H9 (cell line): ENCODE measurements around the gene NGF. TPM values are rescaled to one million over a fixed set of nuclear protein-coding genes. Genes with fewer than 3 reads are reported as not detected.
A peak's percentile ranks its signal among the peaks of the same experiment; 100 is the strongest.

Experiments
- DNase-seq: peaks from one replicate; pipeline ENCODE4 v3.0.0-alpha.2; 2017
- H2AFZ ChIP-seq: one replicate; pipeline ENCODE4 v1.6.1; 2013; ENCODE audit warnings: mild to moderate bottlenecking, low read length, control low read depth, moderate library complexity
- H2AK5ac ChIP-seq: 2 replicates; pipeline ENCODE4 v1.6.1; 2013; ENCODE audit warnings: low read length, control low read depth, mixed read lengths; ENCODE audit not compliant: insufficient read length
- H2BK120ac ChIP-seq: one replicate; pipeline ENCODE4 v1.6.1; 2013; ENCODE audit warnings: low read depth, mild to moderate bottlenecking, low read length, control low read depth, inconsistent platforms; ENCODE audit not compliant: poor library complexity, severe bottlenecking
- H2BK12ac ChIP-seq: 2 replicates; pipeline ENCODE4 v1.6.1; 2013; ENCODE audit warnings: low read length, control low read depth, mixed read lengths, low read depth; ENCODE audit not compliant: insufficient read length
- H2BK15ac ChIP-seq: 2 replicates; pipeline ENCODE4 v1.6.1; 2013; ENCODE audit warnings: low read depth, low read length, control low read depth
- H2BK20ac ChIP-seq: one replicate; pipeline ENCODE4 v1.6.1; 2013; ENCODE audit warnings: low read depth, mild to moderate bottlenecking, low read length, control low read depth, inconsistent platforms; ENCODE audit not compliant: poor library complexity, severe bottlenecking
- H2BK5ac ChIP-seq: 2 replicates; pipeline ENCODE4 v1.6.1; 2013; ENCODE audit warnings: low read length, control low read depth, mixed read lengths; ENCODE audit not compliant: insufficient read length
- H3K14ac ChIP-seq: 2 replicates; pipeline ENCODE4 v1.6.1; 2013; ENCODE audit warnings: low read length, control low read depth; ENCODE audit not compliant: insufficient read depth
- H3K18ac ChIP-seq: 2 replicates; pipeline ENCODE4 v1.6.1; 2013; ENCODE audit warnings: low read depth, mild to moderate bottlenecking, mixed read lengths, low read length, control low read depth; ENCODE audit not compliant: insufficient read length
- H3K23ac ChIP-seq: 2 replicates; pipeline ENCODE4 v1.6.1; 2013; ENCODE audit warnings: low read length, control low read depth, mixed read lengths, low read depth; ENCODE audit not compliant: insufficient read length
- H3K23me2 ChIP-seq: 2 replicates; pipeline ENCODE4 v1.6.1; 2013; ENCODE audit warnings: low read depth, mild to moderate bottlenecking, mixed read lengths, low read length, control low read depth; ENCODE audit not compliant: insufficient read length, poor library complexity, severe bottlenecking
- H3K27ac ChIP-seq: 2 replicates; pipeline ENCODE4 v1.5.1; 2013; ENCODE audit warnings: low read length, control low read depth, mixed read lengths, low read depth; ENCODE audit not compliant: insufficient read length
- H3K27me3 ChIP-seq: 2 replicates; pipeline ENCODE4 v1.6.1; 2013; ENCODE audit warnings: low read length, control low read depth, inconsistent platforms; ENCODE audit not compliant: insufficient read depth
- H3K4ac ChIP-seq: 2 replicates; pipeline ENCODE4 v1.6.1; 2013; ENCODE audit warnings: low read depth, mild to moderate bottlenecking, control low read depth, inconsistent platforms, low read length, moderate library complexity
- H3K4me1 ChIP-seq: 2 replicates; pipeline ENCODE4 v1.6.1; 2013; ENCODE audit warnings: low read length, control low read depth, inconsistent platforms; ENCODE audit not compliant: insufficient read depth
- H3K4me2 ChIP-seq: 2 replicates; pipeline ENCODE4 v1.6.1; 2013; ENCODE audit warnings: low read length, control low read depth, mixed read lengths; ENCODE audit not compliant: insufficient read length, insufficient read depth
- H3K56ac ChIP-seq: 2 replicates; pipeline ENCODE4 v1.6.1; 2013; ENCODE audit warnings: low read depth, mild to moderate bottlenecking, mixed read lengths, low read length, control low read depth; ENCODE audit not compliant: insufficient read length
- H3K79me1 ChIP-seq: 2 replicates; pipeline ENCODE4 v1.6.1; 2013; ENCODE audit warnings: low read depth, mild to moderate bottlenecking, moderate library complexity, low read length, control low read depth, inconsistent platforms; ENCODE audit not compliant: insufficient read depth, poor library complexity, severe bottlenecking
- H3K79me2 ChIP-seq: 2 replicates; pipeline ENCODE4 v1.6.1; 2013; ENCODE audit warnings: low read length, control low read depth, inconsistent platforms; ENCODE audit not compliant: insufficient read depth
- H3K9ac ChIP-seq: 2 replicates; pipeline ENCODE4 v1.6.1; 2013; ENCODE audit warnings: low read length, control low read depth, mixed read lengths; ENCODE audit not compliant: insufficient read length; ENCODE audit errors: extremely low read depth
- H3K9me3 ChIP-seq: one replicate; pipeline ENCODE4 v1.6.1; 2013; ENCODE audit warnings: low read depth, low read length, inconsistent platforms; ENCODE audit not compliant: control insufficient read depth
- H3T11ph ChIP-seq: one replicate; pipeline ENCODE4 v1.6.1; 2013; ENCODE audit warnings: mild to moderate bottlenecking, low read length, control low read depth, inconsistent platforms
- H4K20me1 ChIP-seq: one replicate; pipeline ENCODE4 v1.6.1; 2013; ENCODE audit not compliant: control insufficient read depth, insufficient read length, insufficient read depth
- H4K5ac ChIP-seq: 2 replicates; pipeline ENCODE4 v1.6.1; 2013; ENCODE audit warnings: low read depth, mild to moderate bottlenecking, mixed read lengths, low read length, control low read depth; ENCODE audit not compliant: insufficient read length
- H4K8ac ChIP-seq: replicated peaks from 2 replicates; pipeline ENCODE4 v1.6.1; 2013; ENCODE audit warnings: low read length, control low read depth, mixed read lengths, low read depth; ENCODE audit not compliant: insufficient read length
- H4K91ac ChIP-seq: 2 replicates; pipeline ENCODE4 v1.6.1; 2013; ENCODE audit warnings: low read depth, mild to moderate bottlenecking, moderate library complexity, mixed read lengths, low read length, control low read depth; ENCODE audit not compliant: insufficient read length
- H3K27ac Mint-ChIP-seq, 3 experiments: 2 replicates in 2 of 3; 3 replicates in 1 of 3; pipeline ENCODE4 v1.8.0; 2020 to 2021; ENCODE audit warnings: mixed read lengths in 3 of 3, mild to moderate bottlenecking in 1 of 3, moderate library complexity in 1 of 3
- H3K27me3 Mint-ChIP-seq: 2 replicates; pipeline ENCODE4 v1.8.0; 2021; ENCODE audit warnings: low read depth, mild to moderate bottlenecking, moderate library complexity, mixed read lengths
- H3K36me3 Mint-ChIP-seq, 3 experiments: 2 replicates in 2 of 3; 3 replicates in 1 of 3; pipeline ENCODE4 v1.8.0; 2020 to 2021; ENCODE audit warnings: low read depth in 3 of 3, mixed read lengths in 3 of 3; ENCODE audit not compliant: insufficient read depth in 1 of 3
- H3K4me1 Mint-ChIP-seq, 2 experiments: 2 replicates each; pipeline ENCODE4 v1.8.0; 2020; ENCODE audit warnings: mixed read lengths in 2 of 2
- H3K4me3 Mint-ChIP-seq, 2 experiments: 2 replicates in 1 of 2; 3 replicates in 1 of 2; pipeline ENCODE4 v1.8.0; 2020 to 2021; ENCODE audit warnings: mild to moderate bottlenecking in 2 of 2, mixed read lengths in 2 of 2, moderate library complexity in 1 of 2
- H3K9me3 Mint-ChIP-seq, 2 experiments: 2 replicates in 1 of 2; 3 replicates in 1 of 2; pipeline ENCODE4 v1.8.0; 2020; ENCODE audit warnings: mild to moderate bottlenecking in 2 of 2, mixed read lengths in 2 of 2, moderate library complexity in 1 of 2
- CTCF ChIP-seq: fragments of 200-600 bp; sonication (generic); conservative IDR thresholded peaks from 3 replicates; pipeline ENCODE4 v1.8.0; 2021; ENCODE audit warnings: antibody characterized with exemption, mild to moderate bottlenecking
- WGBS: extraction: QIAGEN DNeasy Blood & Tissue Kit; methylation state at CpG from one replicate; pipeline ENCODE4 v1.1.7; 2013; ENCODE audit warnings: missing lambda C conversion rate, low lambda C conversion rate, mixed read lengths; ENCODE audit not compliant: insufficient read length; ENCODE audit errors: extremely low coverage; 5-methylcytosine and 5-hydroxymethylcytosine counted together
- total RNA-seq: library from RNA; stranded (reverse); gene quantifications from 2 replicates; pipeline ENCODE4 v1.2.1, GENCODE V29; 2021

NGF gene
- total RNA-seq, 1 experiment from 2014 or later, result 0.22 TPM

- Histone ChIP-seq H3K14ac (no peak overlapping the region), H2BK120ac (no peak overlapping the region), H3K56ac (no peak overlapping the region), H2AK5ac (no peak overlapping the region), H3K4me2 (no peak overlapping the region), H3K79me2 (no peaks in the 10 kb centered on the region), H3K27ac (no peak overlapping the region), H3K18ac (no peak overlapping the region), H3K23me2 (no peaks in the 10 kb centered on the region), H3K9ac (no peak overlapping the region), H2AFZ (no peak overlapping the region), H4K91ac (no peak overlapping the region), H2BK20ac (no peak overlapping the region), H3T11ph (no peak overlapping the region), H3K4ac (no peak overlapping the region), H3K23ac (no peak overlapping the region), H2BK5ac (no peak overlapping the region), H2BK12ac (no peak overlapping the region), H3K4me1 (no peaks in the 10 kb centered on the region), H4K8ac (no peak overlapping the region), H3K27me3 (no peaks in the 10 kb centered on the region), H3K79me1 (no peaks in the 10 kb centered on the region), H4K5ac (no peak overlapping the region), H3K9me3 (no peaks in the 10 kb centered on the region), H2BK15ac (no peak overlapping the region), H4K20me1 (no peaks in the 10 kb centered on the region)
- DNase-seq, result no peak
- Mint-ChIP-seq H3K27me3 (no peaks in the 10 kb centered on the region; the same call in 1 of the 2 replicates), H3K36me3 (peaks cover 4 to 11% (median 4%) of the 10 kb centered on the region in 3 experiments; a peak in 2 of 7 replicates), H3K4me3 (no peak overlapping the region), H3K9me3 (peaks cover 7 to 12% of the 10 kb centered on the region in 2 experiments), H3K4me1 (peaks cover 3 to 7% of the 10 kb centered on the region in 2 experiments; a peak in 2 of 4 replicates), H3K27ac (peak overlapping the region in 1 of 3 experiments; percentile 79; a peak in 1 of 7 replicates)
- TF ChIP-seq CTCF, result no peak
- no CpG with 5 or more reads among the region's 2 CpGs for WGBS
Observed at GRCh38 chr1:115281143-115281542, 56.9 kb downstream of the NGF start.
